B cell (primary cell): ENCODE data around the gene CXCL8.

Experiments
- EZH2 ChIP-seq: IDR thresholded peaks from 2 replicates; pipeline ENCODE4 v1.6.1; 2012; ENCODE audit warnings: borderline replicate concordance, low read depth, mild to moderate bottlenecking, moderate library complexity, low read length; ENCODE audit not compliant: insufficient read depth, poor library complexity, severe bottlenecking
- TF ChIP-seq, protein P1 (sequence below): fragments of 200-600 bp; IDR thresholded peaks from one replicate; pipeline ENCODE4 v1.8.0; 2022; ENCODE audit warnings: antibody characterized with exemption, mild to moderate bottlenecking

DNA sequence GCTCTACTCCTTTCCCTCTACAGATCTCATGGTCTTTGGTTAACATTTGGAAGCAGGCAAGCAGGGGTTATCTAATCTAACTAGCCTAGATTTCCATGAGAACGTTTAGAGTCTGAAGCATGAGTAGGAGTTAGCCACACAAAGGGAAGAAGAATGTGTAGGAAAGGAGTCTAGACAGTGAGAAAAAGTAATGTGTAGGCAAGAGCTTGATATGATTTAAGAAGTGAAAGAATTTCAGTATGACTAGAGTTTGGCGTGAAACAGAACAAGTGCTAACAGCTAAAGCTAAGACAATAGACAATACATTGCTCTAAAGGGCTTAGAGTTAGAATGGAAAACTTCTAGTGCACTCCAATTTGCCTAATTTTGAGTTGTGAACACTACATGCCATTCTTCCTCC lies 10.8 kb downstream of the CXCL8 start:
- TF ChIP-seq, protein P1, sequence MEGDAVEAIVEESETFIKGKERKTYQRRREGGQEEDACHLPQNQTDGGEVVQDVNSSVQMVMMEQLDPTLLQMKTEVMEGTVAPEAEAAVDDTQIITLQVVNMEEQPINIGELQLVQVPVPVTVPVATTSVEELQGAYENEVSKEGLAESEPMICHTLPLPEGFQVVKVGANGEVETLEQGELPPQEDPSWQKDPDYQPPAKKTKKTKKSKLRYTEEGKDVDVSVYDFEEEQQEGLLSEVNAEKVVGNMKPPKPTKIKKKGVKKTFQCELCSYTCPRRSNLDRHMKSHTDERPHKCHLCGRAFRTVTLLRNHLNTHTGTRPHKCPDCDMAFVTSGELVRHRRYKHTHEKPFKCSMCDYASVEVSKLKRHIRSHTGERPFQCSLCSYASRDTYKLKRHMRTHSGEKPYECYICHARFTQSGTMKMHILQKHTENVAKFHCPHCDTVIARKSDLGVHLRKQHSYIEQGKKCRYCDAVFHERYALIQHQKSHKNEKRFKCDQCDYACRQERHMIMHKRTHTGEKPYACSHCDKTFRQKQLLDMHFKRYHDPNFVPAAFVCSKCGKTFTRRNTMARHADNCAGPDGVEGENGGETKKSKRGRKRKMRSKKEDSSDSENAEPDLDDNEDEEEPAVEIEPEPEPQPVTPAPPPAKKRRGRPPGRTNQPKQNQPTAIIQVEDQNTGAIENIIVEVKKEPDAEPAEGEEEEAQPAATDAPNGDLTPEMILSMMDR: no peak
- no peak for TF ChIP-seq EZH2
